Measurements from ENCODE around the gene ELOF1.

The ELOF1 gene

GRCh38 chr19:11598746-11599145, 39.7 kb upstream of the ELOF1 start:
- no peak for ATAC-seq
- TF ChIP-seq SNAI2 (CRISPR knock-in tag; IDR thresholded peaks at IDR 0.05): no peak
- TF ChIP-seq, protein P1, sequence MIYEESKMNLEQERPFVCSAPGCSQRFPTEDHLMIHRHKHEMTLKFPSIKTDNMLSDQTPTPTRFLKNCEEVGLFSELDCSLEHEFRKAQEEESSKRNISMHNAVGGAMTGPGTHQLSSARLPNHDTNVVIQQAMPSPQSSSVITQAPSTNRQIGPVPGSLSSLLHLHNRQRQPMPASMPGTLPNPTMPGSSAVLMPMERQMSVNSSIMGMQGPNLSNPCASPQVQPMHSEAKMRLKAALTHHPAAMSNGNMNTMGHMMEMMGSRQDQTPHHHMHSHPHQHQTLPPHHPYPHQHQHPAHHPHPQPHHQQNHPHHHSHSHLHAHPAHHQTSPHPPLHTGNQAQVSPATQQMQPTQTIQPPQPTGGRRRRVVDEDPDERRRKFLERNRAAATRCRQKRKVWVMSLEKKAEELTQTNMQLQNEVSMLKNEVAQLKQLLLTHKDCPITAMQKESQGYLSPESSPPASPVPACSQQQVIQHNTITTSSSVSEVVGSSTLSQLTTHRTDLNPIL (CRISPR knock-in tag; IDR thresholded peaks at IDR 0.05; ENCODE audit: low read depth): no peak

DNA sequence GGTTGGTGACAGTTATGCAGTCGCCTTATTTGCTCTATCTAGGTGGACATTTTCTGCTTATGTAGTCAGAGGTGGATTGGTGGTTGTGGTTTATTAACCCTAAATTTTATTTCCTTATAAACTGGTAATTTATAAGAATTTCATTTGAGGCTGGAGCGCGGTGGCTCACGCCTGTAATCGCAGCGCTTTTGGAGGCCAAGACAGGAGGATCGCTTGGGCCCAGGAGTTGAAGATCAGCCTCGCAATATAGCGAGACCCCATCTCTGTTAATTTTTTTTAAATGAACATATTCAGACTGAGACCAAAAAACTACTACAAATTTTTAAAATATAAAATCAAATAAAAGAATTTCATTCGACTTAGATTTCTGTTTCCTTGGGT, 39.1 kb upstream of the ELOF1 start:
- no peak for TF ChIP-seq TCF4 (CRISPR knock-in tag; IDR thresholded peaks at IDR 0.05; ENCODE audit: borderline replicate concordance)
- TF ChIP-seq ZNF8 (CRISPR knock-in tag; IDR thresholded peaks at IDR 0.05): no peak
- no peak for TF ChIP-seq OSR1 (CRISPR knock-in tag; IDR thresholded peaks at IDR 0.05)
- TF ChIP-seq TOX (CRISPR knock-in tag; IDR thresholded peaks at IDR 0.05; ENCODE audit: borderline replicate concordance): no peak
- TF ChIP-seq, protein P1 (CRISPR knock-in tag; IDR thresholded peaks at IDR 0.05; ENCODE audit: low read depth): no peak
- TF ChIP-seq ZFP3 (CRISPR knock-in tag; IDR thresholded peaks at IDR 0.05): no peak
- no peak for ATAC-seq

DNA sequence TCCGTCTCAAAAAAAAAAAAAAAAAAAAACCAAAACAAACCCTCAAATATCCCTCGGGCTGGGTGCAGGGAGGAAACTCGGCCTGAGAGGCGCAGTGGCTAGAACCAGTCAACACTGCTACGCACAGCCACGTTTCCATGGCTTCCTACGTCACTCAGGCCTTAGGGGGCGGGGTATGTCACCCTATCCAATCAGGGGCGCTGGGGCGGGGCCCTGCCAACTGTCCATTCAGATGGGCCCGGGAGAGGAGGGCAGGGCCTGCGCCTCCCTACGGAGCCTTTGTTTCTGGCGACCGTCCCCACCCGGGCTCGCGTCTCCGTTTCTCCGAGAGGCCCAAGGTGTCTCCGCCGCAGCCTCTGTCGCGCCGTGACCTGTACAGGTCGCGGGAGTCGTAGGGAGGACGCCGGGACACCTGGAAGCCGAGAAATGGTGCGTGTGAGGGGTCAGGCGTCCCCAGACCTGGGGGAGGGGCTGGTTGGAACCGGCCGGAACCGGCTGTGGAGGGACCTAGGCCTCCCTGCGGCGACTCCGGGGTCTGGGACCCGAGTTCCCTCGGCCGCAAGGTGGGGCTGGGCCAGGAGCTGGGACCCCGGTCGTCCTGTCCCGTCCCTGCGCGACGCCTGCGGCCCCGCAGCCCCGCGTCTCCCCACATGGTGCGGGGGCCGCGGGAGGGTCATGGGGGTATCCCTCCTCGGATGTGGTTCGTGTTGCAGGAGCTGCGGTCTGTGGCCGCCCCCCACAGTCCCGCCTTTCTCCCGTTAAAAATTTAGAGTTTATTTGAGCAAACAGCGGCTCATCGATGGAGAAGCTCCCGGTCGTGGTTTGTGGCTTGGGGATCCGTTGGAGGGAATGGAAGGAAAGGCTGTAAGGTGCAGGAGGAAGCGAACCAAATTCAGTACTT, 38.4 kb upstream of the ELOF1 start, which contains the start of gene ZNF627:
Gene ZNF627 (plus strand): TSS at position 282 of the 901 bp plus-strand sequence. CDS start 145 bp downstream, at position 427.
- TF ChIP-seq RARB (CRISPR knock-in tag; IDR thresholded peaks at IDR 0.05) (0 out of 2 replicates have a peak, but pooled peaks have one; percentile 2), CSDC2 (CRISPR knock-in tag; IDR thresholded peaks at IDR 0.05) (peak; percentile 0; the same call in 1 of the 2 replicates), ZFP3 (CRISPR knock-in tag; IDR thresholded peaks at IDR 0.05) (0 out of 2 replicates have a peak, but pooled peaks have one; percentile 30), ISL1 (CRISPR knock-in tag; IDR thresholded peaks at IDR 0.05) (no peak)
- peak; percentile 98 for ATAC-seq

- ATAC-seq: no peak
- TF ChIP-seq OSR1 (CRISPR knock-in tag; IDR thresholded peaks at IDR 0.05) (no peak), RARB (CRISPR knock-in tag; IDR thresholded peaks at IDR 0.05) (no peak), GLIS3 (CRISPR knock-in tag; IDR thresholded peaks at IDR 0.05) (no peak), ZNF8 (CRISPR knock-in tag; IDR thresholded peaks at IDR 0.05) (no peak), ZNF565 (CRISPR knock-in tag; conservative IDR thresholded peaks at IDR 0.05; ENCODE audit: low read depth) (no peak), ESRRG (CRISPR knock-in tag; IDR thresholded peaks at IDR 0.05) (no peak), ZFP3 (CRISPR knock-in tag; IDR thresholded peaks at IDR 0.05) (no peak), TOX (CRISPR knock-in tag; IDR thresholded peaks at IDR 0.05; ENCODE audit: borderline replicate concordance) (no peak), ARNTL (CRISPR knock-in tag; IDR thresholded peaks at IDR 0.05; ENCODE audit: borderline replicate concordance, low read depth) (no peak), BACH2 (CRISPR knock-in tag; IDR thresholded peaks at IDR 0.05; ENCODE audit: borderline replicate concordance) (no peak), TSHZ2 (CRISPR knock-in tag; IDR thresholded peaks at IDR 0.05) (no peak), ZC3H10 (CRISPR knock-in tag; IDR thresholded peaks at IDR 0.05) (no peak), ZNF70 (CRISPR knock-in tag; IDR thresholded peaks at IDR 0.05) (no peak), ZFP30 (CRISPR knock-in tag; IDR thresholded peaks at IDR 0.05) (no peak), CSDC2 (CRISPR knock-in tag; IDR thresholded peaks at IDR 0.05) (no peak), PATZ1 (CRISPR knock-in tag; IDR thresholded peaks at IDR 0.05; ENCODE audit: borderline replicate concordance) (no peak), ISL1 (CRISPR knock-in tag; IDR thresholded peaks at IDR 0.05) (no peak)
- TF ChIP-seq, protein P2, sequence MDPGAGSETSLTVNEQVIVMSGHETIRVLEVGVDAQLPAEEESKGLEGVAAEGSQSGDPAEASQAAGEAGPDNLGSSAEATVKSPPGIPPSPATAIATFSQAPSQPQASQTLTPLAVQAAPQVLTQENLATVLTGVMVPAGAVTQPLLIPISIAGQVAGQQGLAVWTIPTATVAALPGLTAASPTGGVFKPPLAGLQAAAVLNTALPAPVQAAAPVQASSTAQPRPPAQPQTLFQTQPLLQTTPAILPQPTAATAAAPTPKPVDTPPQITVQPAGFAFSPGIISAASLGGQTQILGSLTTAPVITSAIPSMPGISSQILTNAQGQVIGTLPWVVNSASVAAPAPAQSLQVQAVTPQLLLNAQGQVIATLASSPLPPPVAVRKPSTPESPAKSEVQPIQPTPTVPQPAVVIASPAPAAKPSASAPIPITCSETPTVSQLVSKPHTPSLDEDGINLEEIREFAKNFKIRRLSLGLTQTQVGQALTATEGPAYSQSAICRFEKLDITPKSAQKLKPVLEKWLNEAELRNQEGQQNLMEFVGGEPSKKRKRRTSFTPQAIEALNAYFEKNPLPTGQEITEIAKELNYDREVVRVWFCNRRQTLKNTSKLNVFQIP (CRISPR knock-in tag; IDR thresholded peaks at IDR 0.05; ENCODE audit: borderline replicate concordance, low read depth): no peak
- TF ChIP-seq, protein P1 (CRISPR knock-in tag; IDR thresholded peaks at IDR 0.05; ENCODE audit: low read depth): no peak
- TF ChIP-seq, protein P3, sequence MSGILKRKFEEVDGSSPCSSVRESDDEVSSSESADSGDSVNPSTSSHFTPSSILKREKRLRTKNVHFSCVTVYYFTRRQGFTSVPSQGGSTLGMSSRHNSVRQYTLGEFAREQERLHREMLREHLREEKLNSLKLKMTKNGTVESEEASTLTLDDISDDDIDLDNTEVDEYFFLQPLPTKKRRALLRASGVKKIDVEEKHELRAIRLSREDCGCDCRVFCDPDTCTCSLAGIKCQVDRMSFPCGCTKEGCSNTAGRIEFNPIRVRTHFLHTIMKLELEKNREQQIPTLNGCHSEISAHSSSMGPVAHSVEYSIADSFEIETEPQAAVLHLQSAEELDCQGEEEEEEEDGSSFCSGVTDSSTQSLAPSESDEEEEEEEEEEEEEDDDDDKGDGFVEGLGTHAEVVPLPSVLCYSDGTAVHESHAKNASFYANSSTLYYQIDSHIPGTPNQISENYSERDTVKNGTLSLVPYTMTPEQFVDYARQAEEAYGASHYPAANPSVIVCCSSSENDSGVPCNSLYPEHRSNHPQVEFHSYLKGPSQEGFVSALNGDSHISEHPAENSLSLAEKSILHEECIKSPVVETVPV (CRISPR knock-in tag; IDR thresholded peaks at IDR 0.05): no peak
Measured at GRCh38 chr19:11596156-11596555, 37.1 kb upstream of the ELOF1 start.

All from SK-N-SH treated with all-trans-retinoic acid at 6 μM for 48 hours (cell line).